Measurements from ENCODE around the gene KLF7.

Gene KLF7

DNA sequence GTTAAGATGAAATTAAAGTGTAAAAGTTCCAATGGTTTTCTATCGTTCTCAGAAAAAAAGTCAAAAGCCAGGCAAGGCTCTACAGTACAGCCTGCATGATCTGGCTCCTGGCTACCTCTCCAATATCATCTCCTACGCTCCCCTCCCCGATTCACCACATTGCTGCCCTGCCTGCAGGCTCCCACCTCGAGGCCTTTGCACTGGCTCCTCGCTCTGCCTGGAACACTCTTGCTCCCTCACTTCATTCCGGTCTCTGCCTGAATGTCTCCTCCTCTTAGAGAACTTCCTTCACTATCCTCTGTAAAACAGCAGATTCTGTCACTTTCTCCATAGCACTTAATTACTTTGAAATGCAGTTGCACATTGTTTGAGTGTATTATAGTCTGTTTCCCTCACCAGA, 72.5 kb downstream of the KLF7 start:
- TF ChIP-seq ZNF274 (IDR thresholded peaks at IDR 0.05; ENCODE audit: low read depth, low read length), result no peak
- no peak overlapping the region for H3K4me3 ChIP-seq (ENCODE audit: low read length)

DNA sequence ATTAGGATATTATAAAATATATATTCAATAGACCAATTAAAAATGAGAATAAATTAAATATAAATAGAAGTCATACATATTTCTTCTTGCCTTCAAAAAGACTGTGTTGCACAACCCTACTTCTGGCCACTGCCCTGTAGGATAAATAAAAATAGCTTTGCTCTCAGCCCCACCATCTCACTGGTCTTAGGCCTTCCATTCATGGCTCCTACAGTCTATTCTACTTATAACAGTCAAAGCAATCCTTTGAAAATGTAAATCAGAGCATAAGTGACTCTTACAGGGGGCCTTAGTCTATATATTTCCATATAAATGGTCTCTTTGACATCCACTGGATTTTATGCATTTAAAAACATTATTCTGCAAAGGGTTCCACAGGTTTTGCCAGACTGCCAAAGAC, 72.9 kb downstream of the KLF7 start:
- TF ChIP-seq ZNF274 (IDR thresholded peaks at IDR 0.05; ENCODE audit: low read depth, low read length), result no peak
- H3K4me3 ChIP-seq (ENCODE audit: low read length), result no peak overlapping the region

DNA sequence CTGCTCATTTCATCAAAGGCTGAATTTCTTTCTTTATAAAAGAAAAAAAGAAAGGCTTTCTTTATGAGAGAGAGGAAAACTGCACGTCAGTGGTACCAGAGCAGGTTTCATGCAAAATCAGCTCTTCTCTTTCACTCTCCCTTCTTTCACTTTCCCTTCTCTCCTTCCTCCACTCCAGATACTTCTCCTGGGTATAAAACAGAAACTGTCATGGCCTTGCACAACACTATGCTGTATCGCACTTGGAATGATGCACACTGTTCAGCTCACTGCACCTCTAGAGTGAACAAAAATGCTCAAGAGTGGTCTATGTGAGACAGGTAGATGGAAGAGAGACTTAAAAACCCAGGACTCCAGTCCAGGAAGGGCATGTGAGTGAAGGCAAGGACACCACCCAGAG, 73.8 kb downstream of the KLF7 start:
- H3K4me3 ChIP-seq (ENCODE audit: low read length), result no peak overlapping the region
- no peak for TF ChIP-seq ZNF274 (IDR thresholded peaks at IDR 0.05; ENCODE audit: low read depth, low read length)

- no peak for TF ChIP-seq ZNF274 (IDR thresholded peaks at IDR 0.05; ENCODE audit: low read depth, low read length)
- H3K4me3 ChIP-seq (ENCODE audit: low read length), result no peak overlapping the region
These were observed 74.6 kb downstream of the KLF7 start for GRCh38 chr2:207091176-207091575.

DNA sequence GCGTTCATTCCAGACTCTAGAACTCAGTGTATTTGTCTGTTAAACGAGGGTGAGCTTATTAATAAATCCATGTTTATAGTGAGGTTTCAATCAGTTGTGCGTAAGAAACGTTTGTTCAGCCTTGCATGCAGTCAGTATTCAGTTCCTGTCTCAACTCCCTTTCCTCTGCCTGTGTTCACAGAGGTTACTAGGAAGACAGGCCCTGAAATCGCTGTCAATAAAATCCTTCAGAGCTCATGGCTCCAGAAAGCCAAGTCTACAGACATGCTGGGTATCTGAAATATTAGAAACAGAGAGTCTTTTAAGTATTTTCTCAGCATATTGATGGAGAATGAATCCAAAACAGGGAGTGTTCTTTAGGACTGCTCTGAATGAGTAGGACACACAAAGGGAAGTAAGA, 75.4 kb downstream of the KLF7 start:
- no peak for TF ChIP-seq ZNF274 (IDR thresholded peaks at IDR 0.05; ENCODE audit: low read depth, low read length)
- H3K4me3 ChIP-seq (ENCODE audit: low read length), result no peak overlapping the region

GRCh38 chr2:207088839-207089238, 76.9 kb downstream of the KLF7 start:
- TF ChIP-seq ZNF274 (IDR thresholded peaks at IDR 0.05; ENCODE audit: low read depth, low read length), result no peak
- no peak overlapping the region for H3K4me3 ChIP-seq (ENCODE audit: low read length)

DNA sequence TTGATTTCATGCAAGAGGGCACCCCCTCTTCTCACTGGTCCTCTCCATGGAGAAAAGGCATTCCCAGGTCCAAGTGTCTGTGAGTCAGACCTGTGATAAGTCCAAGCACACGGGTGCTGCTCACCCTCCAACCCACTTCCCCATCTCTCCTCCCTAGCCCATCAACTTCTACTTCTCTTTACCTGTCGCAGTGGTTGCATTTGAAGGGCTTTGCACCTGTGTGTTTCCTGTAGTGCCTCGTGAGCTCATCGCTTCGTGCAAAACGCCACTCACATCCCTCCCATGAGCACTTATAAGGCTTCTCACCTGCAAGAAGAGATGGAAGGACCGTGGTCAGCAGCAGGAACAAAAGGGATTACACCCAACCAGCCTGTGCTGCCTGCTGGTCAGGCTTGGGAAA, 77.5 kb downstream of the KLF7 start:
- TF ChIP-seq ZNF274 (IDR thresholded peaks at IDR 0.05; ENCODE audit: low read depth, low read length), result no peak
- no peak overlapping the region for H3K4me3 ChIP-seq (ENCODE audit: low read length)

DNA sequence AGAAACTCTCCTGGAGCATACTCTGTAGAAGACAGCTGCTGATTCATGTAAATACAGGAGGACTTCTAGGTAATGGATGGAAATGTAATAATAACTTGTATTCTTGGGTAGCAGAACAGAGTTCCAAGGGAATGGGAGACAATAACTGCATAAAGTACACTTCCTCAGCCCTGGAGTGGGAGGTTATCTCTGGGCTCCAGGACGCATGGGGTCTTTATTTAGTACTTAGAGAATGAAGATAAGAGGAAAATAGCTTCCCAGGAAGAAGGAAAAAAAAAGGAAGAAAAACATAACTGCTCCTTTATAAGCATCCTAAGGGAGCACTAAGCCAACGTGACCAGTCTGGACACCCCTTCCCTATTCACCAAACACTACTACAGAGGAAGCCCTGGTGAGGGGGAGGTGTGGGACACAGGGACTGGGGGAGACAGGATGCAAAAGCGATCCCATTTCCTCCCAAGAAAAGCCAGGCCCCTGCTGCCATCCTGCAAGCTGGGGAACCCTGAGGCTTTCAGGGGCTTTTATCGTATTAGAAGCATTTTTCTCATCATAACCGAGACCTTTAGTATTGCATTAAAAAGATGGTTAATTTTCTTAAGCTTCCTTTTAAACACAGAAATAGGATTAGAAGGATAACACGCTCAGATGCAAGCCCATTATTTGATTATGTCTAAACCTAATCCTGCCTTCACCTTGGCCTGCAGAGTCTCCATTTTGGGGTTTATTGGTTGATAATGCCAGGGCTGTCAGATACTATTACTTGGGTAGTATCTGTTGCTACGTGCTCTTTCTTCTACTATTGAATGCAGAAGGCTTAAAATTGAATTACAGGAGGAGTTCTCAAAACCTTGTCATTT, 78.5 kb downstream of the KLF7 start:
- H3K4me3 ChIP-seq (ENCODE audit: low read length), result no peak overlapping the region
- TF ChIP-seq ZNF274 (IDR thresholded peaks at IDR 0.05; ENCODE audit: low read depth, low read length), result no peak

DNA sequence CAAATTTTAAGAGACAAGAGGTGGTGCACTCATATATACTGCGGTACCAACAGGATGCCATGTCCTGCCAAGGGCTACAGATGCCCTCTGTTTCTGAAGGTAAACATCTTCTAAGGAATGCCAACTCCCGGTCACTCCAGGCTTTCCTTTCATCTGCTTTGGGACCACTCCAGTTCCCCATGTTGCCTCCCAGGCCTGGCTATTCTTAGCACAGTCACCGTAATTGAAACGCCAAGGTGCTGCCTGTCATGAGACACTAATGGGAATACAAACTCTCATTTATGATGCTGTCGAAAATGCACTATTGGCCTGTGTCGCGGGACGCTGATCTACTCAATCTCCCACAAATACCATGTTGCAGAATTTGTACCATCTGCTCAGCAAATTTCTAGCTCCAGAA, 79.6 kb downstream of the KLF7 start:
- no peak overlapping the region for H3K4me3 ChIP-seq (ENCODE audit: low read length)
- no peak for TF ChIP-seq ZNF274 (IDR thresholded peaks at IDR 0.05; ENCODE audit: low read depth, low read length)

GRCh38 chr2:207085110-207085509, 80.6 kb downstream of the KLF7 start:
- H3K4me3 ChIP-seq (ENCODE audit: low read length), result no peak overlapping the region
- no peak for TF ChIP-seq ZNF274 (IDR thresholded peaks at IDR 0.05; ENCODE audit: low read depth, low read length)

- H3K4me3 ChIP-seq (ENCODE audit: low read length), result no peak overlapping the region
- no peak for TF ChIP-seq ZNF274 (IDR thresholded peaks at IDR 0.05; ENCODE audit: low read depth, low read length)
These were observed 82.2 kb downstream of the KLF7 start for GRCh38 chr2:207083361-207084110.

DNA sequence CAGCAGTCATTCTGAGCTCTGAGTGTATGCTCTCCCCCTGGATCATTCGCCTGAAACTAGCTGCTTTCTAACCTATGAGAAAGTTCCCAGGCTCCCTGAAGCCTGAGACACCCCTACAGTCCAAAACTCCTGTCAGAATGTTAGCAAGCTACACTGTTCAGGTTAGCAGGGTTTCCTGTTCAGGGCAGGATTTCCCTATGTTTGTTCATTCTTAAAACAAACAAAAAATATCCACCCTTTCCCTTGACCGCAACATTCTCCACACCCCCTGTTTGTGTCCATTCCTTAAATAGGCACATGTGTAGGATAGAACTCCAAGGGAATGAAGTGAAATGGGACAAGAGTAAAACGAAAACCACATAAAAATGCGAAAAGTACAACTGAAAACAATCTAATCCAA, 83.1 kb downstream of the KLF7 start:
- TF ChIP-seq ZNF274 (IDR thresholded peaks at IDR 0.05; ENCODE audit: low read depth, low read length), result no peak
- H3K4me3 ChIP-seq (ENCODE audit: low read length), result no peak overlapping the region

DNA sequence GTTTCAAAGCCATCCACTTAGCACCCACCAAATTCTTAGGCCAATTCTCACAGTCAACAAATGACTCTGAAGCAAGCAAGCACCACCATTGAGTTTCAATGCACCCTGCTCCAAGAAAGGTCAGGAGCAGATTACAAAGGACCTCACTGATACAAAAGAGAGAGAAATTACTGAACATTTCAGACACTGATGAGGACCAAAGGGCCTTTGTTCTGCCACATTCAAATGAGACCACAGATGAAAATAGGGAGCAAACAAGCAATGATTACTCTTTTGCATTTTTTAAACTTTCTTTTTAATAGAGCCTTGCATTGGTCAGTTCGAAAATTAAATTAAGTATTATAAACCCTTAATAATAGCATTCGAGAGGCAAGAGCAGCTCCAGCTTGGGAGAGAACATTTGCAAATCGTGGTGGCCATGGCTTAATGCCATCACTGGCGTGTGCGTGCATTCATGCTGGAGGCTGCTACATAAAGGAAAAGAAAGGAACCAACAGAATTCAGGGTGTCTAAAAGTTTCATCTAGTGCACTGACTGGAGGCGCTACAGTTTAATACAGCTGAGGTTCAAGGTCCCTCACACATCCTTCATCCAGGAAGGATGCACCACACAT, 87.5 kb downstream of the KLF7 start:
- no peak for TF ChIP-seq ZNF274 (IDR thresholded peaks at IDR 0.05; ENCODE audit: low read depth, low read length)
- no peak overlapping the region for H3K4me3 ChIP-seq (ENCODE audit: low read length)

DNA sequence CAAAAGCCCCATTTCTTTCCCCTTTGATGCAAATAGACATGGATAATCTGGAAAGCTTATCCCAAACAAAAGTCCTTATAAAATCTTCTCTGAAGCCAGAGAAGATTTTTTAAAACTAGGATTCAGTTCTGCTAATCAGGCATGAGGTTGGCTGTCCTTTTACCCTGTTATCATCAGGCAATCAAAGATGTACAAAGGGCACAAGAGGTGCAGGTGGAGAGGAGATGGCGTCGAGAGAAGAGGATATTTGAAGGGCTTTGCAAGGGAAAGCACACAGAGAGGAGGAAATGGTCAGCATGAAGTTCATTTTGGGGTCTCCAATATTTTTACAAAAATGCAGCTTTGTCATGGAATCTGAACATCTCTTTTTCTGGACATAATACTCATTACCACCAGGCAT, 88.5 kb downstream of the KLF7 start:
- TF ChIP-seq ZNF274 (IDR thresholded peaks at IDR 0.05; ENCODE audit: low read depth, low read length), result no peak
- H3K4me3 ChIP-seq (ENCODE audit: low read length), result no peak overlapping the region

DNA sequence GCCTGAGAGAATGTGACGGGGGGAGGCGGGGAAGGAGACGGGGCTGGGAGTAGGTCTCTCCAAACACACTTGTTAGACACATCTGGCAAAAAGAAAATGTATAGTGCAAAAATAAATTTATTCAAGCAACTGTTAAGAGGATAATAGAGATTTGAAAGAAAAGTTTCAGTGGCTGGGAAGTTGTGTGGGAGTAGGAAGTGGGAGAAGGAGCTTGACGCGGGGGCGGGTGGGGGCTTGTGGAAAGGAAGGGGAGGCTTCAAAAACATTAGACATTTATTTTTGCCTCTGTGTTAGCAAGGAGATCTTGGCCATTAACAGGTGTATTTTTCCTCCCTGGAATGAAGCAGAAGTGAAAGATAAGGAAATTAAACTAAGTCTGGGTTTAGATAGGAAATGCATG, 90.3 kb downstream of the KLF7 start:
- H3K4me3 ChIP-seq (ENCODE audit: low read length), result no peak overlapping the region
- TF ChIP-seq ZNF274 (IDR thresholded peaks at IDR 0.05; ENCODE audit: low read depth, low read length), result no peak

Data from GM08714 (cell line).